Mammary epithelial cell (primary cell): Measurements from ENCODE around the gene C10orf53.

Experiments
- CTCF ChIP-seq, 2 donors: IDR thresholded peaks in 1 of 2; conservative IDR thresholded peaks in 1 of 2; 2 replicates each; pipeline ENCODE4 v1.5.1; 2011 to 2012; ENCODE audit warnings: inconsistent platforms in 2 of 2, low read length in 2 of 2, mild to moderate bottlenecking in 2 of 2, control low read depth in 1 of 2, low read depth in 1 of 2; ENCODE audit not compliant: insufficient read depth in 1 of 2; ENCODE audit errors: extremely low read depth in 1 of 2
- EZH2 ChIP-seq: IDR thresholded peaks from 2 replicates; pipeline ENCODE4 v1.6.1; 2012; ENCODE audit warnings: low read length, inconsistent platforms, borderline replicate concordance

- TF ChIP-seq CTCF (conservative IDR thresholded peaks at IDR 0.05 in 1 of 2, IDR thresholded peaks at IDR 0.05 in 1 of 2; ENCODE audit: extremely low read depth in 1 of 2, insufficient read depth in 1 of 2, low read depth in 1 of 2, low read length in 2 of 2) (no peak), EZH2 (no peak)
These were observed 33.3 kb upstream of the C10orf53 start for GRCh38 chr10:49645871-49646870.
